NCI-H82 treated with DMSO at 0.1 percent for 48 hours (cell line): ENCODE data around the gene ATRNL1.
"Not testable (repeated sequence)": the region's sequence is repeated elsewhere in the genome, so short reads cannot be mapped to it uniquely, and the experiment has no call there.

Source experiments
- DNase-seq: peaks from one replicate; lab custom pipeline; 2025; ENCODE audit not compliant: unreplicated experiment; lab: John Stamatoyannopoulos, UW

The ATRNL1 gene

GRCh38 chr10:115214829-115215228 is 121.7 kb downstream of the ATRNL1 start:
- DNase-seq, result no peak

- DNase-seq, result no peak
These were observed 126.0 kb downstream of the ATRNL1 start for GRCh38 chr10:115219203-115219602.

GRCh38 chr10:115222039-115222438 is 128.9 kb downstream of the ATRNL1 start:
- DNase-seq, result no peak

GRCh38 chr10:115239761-115240160 is 146.6 kb downstream of the ATRNL1 start:
- no peak for DNase-seq

- DNase-seq, result no peak
These were observed 157.6 kb downstream of the ATRNL1 start for GRCh38 chr10:115250784-115251183.

GRCh38 chr10:115253765-115254164 is 160.6 kb downstream of the ATRNL1 start:
- DNase-seq, result not testable (repeated sequence)

- no peak for DNase-seq
These were observed 179.3 kb downstream of the ATRNL1 start for GRCh38 chr10:115272482-115272881.

- no peak for DNase-seq
These were observed 185.1 kb downstream of the ATRNL1 start for GRCh38 chr10:115278294-115278693.

GRCh38 chr10:115295213-115295805 is 202.1 kb downstream of the ATRNL1 start:
- no peak for DNase-seq

GRCh38 chr10:115300080-115300479 is 206.9 kb downstream of the ATRNL1 start:
- DNase-seq, result no peak

- not testable (repeated sequence) for DNase-seq
These were observed 226.5 kb downstream of the ATRNL1 start for GRCh38 chr10:115319669-115320068.

- no peak for DNase-seq
These were observed 228.2 kb downstream of the ATRNL1 start for GRCh38 chr10:115321360-115321759.

- no peak for DNase-seq
These were observed 235.2 kb downstream of the ATRNL1 start for GRCh38 chr10:115328331-115328730.

- no peak for DNase-seq
These were observed 242.2 kb downstream of the ATRNL1 start for GRCh38 chr10:115335366-115335765.

- peak; percentile 19 for DNase-seq
These were observed 262.1 kb downstream of the ATRNL1 start for GRCh38 chr10:115355162-115355760.

- not testable (repeated sequence) for DNase-seq
These were observed 274.8 kb downstream of the ATRNL1 start for GRCh38 chr10:115367920-115368319.

- DNase-seq, result no peak
These were observed 285.9 kb downstream of the ATRNL1 start for GRCh38 chr10:115379064-115379463.

GRCh38 chr10:115384665-115385064 is 291.5 kb downstream of the ATRNL1 start:
- DNase-seq, result no peak

- DNase-seq, result no peak
These were observed 297.4 kb downstream of the ATRNL1 start for GRCh38 chr10:115390607-115391006.

- no peak for DNase-seq
These were observed 304.9 kb downstream of the ATRNL1 start for GRCh38 chr10:115398026-115398425.

GRCh38 chr10:115402699-115403098 is 309.5 kb downstream of the ATRNL1 start:
- DNase-seq, result no peak

- DNase-seq, result not testable (repeated sequence)
These were observed 312.7 kb downstream of the ATRNL1 start for GRCh38 chr10:115405838-115406237.

GRCh38 chr10:115409347-115409746 is 316.2 kb downstream of the ATRNL1 start:
- DNase-seq, result no peak
